Measurements from ENCODE around the gene PVALEF.

DNA sequence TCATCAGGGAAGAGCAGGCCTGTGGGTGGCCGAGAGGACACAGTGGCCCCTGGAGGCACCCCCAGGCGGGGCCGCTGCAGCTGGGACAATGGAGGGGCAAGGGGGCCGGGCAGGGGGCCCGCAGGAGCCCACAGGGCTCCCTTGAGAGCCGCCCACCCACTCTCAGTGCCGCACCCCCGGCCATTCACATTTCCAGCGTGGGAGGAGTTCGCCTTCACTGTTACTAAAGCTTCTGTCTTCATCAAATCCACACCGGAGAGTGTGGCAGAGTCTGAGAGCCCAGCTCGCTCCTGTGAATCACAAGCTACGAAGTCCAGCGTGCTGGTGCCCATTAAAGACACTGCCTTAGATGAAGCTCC is 20.9 kb upstream of the PVALEF start:
- TF ChIP-seq ARNT (IDR thresholded peaks at IDR 0.05) (no peak), SP1 (IDR thresholded peaks at IDR 0.05) (no peak), TARDBP (IDR thresholded peaks at IDR 0.05) (no peak), L3MBTL2 (conservative IDR thresholded peaks at IDR 0.05) (no peak), HDGF (IDR thresholded peaks at IDR 0.05; ENCODE audit: borderline replicate concordance) (no peak), NFRKB (IDR thresholded peaks at IDR 0.05) (no peak), BHLHE40 (IDR thresholded peaks at IDR 0.05; ENCODE audit: borderline replicate concordance) (no peak), ZNF384 (IDR thresholded peaks at IDR 0.05) (no peak), FOXK2 (IDR thresholded peaks at IDR 0.05) (no peak), SUZ12 (IDR thresholded peaks at IDR 0.05) (no peak), FOXM1 (IDR thresholded peaks at IDR 0.05; ENCODE audit: borderline replicate concordance) (no peak), CTBP1 (IDR thresholded peaks at IDR 0.05; ENCODE audit: borderline replicate concordance) (no peak)

Measured in HEK293T (cell line).